Measurements from ENCODE around the gene EFHD2. TPM values are rescaled to one million over a fixed set of nuclear protein-coding genes. Genes with fewer than 3 reads are reported as not detected.
A peak's percentile ranks its signal among the peaks of the same experiment; 100 is the strongest.
"Not testable (repeated sequence)": the region's sequence is repeated elsewhere in the genome, so short reads cannot be mapped to it uniquely, and the experiment has no call there.

The EFHD2 gene
- total and polyA plus RNA-seq, 2 experiments from 2014 or later: 43.9 to 58.2 TPM

GRCh38 chr1:15427280-15427666 is 17.6 kb downstream of the EFHD2 start:
- DNase-seq (ENCODE audit: low read depth in 1 of 2, low spot score in 1 of 2): no peak
- Histone ChIP-seq H3K4me1 (ENCODE audit: low read depth) (peaks cover 5% of the 10 kb centered on the region), H3K4me3 (no peak overlapping the region), H3K27ac (no peak overlapping the region), H3K36me3 (no peaks in the 10 kb centered on the region), H3K9me3 (ENCODE audit: low read depth) (no peaks in the 10 kb centered on the region), H3K27me3 (no peaks in the 10 kb centered on the region)
- no peak for TF ChIP-seq CTCF (IDR thresholded peaks at IDR 0.05; ENCODE audit: low read depth, low read length)

GRCh38 chr1:15428252-15428651 is 18.6 kb downstream of the EFHD2 start:
- not testable (repeated sequence) for H3K27ac ChIP-seq; DNase-seq (ENCODE audit: low read depth in 1 of 2, low spot score in 1 of 2); H3K4me3 ChIP-seq; H3K27me3 ChIP-seq; H3K9me3 ChIP-seq (ENCODE audit: low read depth); H3K36me3 ChIP-seq
- peaks cover 11% of the 10 kb centered on the region for H3K4me1 ChIP-seq (ENCODE audit: low read depth)

GRCh38 chr1:15428815-15429435 is 19.2 kb downstream of the EFHD2 start:
- no peaks in the 10 kb centered on the region for H3K9me3 ChIP-seq (ENCODE audit: low read depth)
- no peak for TF ChIP-seq CTCF (IDR thresholded peaks at IDR 0.05; ENCODE audit: low read depth, low read length)
- H3K27ac ChIP-seq: no peak overlapping the region
- H3K4me1 ChIP-seq (ENCODE audit: low read depth): peaks cover 11% of the 10 kb centered on the region
- no peak overlapping the region for H3K4me3 ChIP-seq
- no peaks in the 10 kb centered on the region for H3K27me3 ChIP-seq
- no peaks in the 10 kb centered on the region for H3K36me3 ChIP-seq
- no peak for DNase-seq (ENCODE audit: low read depth in 1 of 2, low spot score in 1 of 2)

- Histone ChIP-seq H3K27ac (no peak overlapping the region), H3K4me1 (ENCODE audit: low read depth) (peaks cover 11% of the 10 kb centered on the region), H3K36me3 (no peaks in the 10 kb centered on the region), H3K4me3 (no peak overlapping the region), H3K9me3 (ENCODE audit: low read depth) (no peaks in the 10 kb centered on the region), H3K27me3 (no peaks in the 10 kb centered on the region)
- peak in 1 of 2 donors; percentile 36 for DNase-seq (ENCODE audit: low read depth in 1 of 2, low spot score in 1 of 2)
- no peak for TF ChIP-seq CTCF (IDR thresholded peaks at IDR 0.05; ENCODE audit: low read depth, low read length)
Observed at GRCh38 chr1:15429701-15430149, 20.0 kb downstream of the EFHD2 start.

GRCh38 chr1:15430787-15431570 is 21.3 kb downstream of the EFHD2 start:
- no peaks in the 10 kb centered on the region for H3K36me3 ChIP-seq
- H3K4me1 ChIP-seq (ENCODE audit: low read depth): peaks cover 11% of the 10 kb centered on the region
- no peaks in the 10 kb centered on the region for H3K27me3 ChIP-seq
- DNase-seq (ENCODE audit: low read depth in 1 of 2, low spot score in 1 of 2): peak; percentile 52 to 68
- no peak overlapping the region for H3K27ac ChIP-seq
- peak; percentile 94 for TF ChIP-seq CTCF (IDR thresholded peaks at IDR 0.05; ENCODE audit: low read depth, low read length)
- no peaks in the 10 kb centered on the region for H3K9me3 ChIP-seq (ENCODE audit: low read depth)
- H3K4me3 ChIP-seq: no peak overlapping the region

GRCh38 chr1:15431571-15431948 is 21.9 kb downstream of the EFHD2 start:
- Histone ChIP-seq H3K9me3 (ENCODE audit: low read depth) (no peaks in the 10 kb centered on the region), H3K27ac (peak overlapping the region; percentile 6), H3K36me3 (no peaks in the 10 kb centered on the region), H3K4me3 (no peak overlapping the region), H3K4me1 (ENCODE audit: low read depth) (peaks cover 11% of the 10 kb centered on the region), H3K27me3 (no peaks in the 10 kb centered on the region)
- TF ChIP-seq CTCF (IDR thresholded peaks at IDR 0.05; ENCODE audit: low read depth, low read length): no peak
- no peak for DNase-seq (ENCODE audit: low read depth in 1 of 2, low spot score in 1 of 2)

All from cardiac muscle cell (in vitro differentiated cells and primary cell).